ENCODE measurements around the gene NFIX. TPM values are rescaled to one million over a fixed set of nuclear protein-coding genes. Genes with fewer than 3 reads are reported as not detected.

Gene NFIX
- total and polyA plus RNA-seq, 12 donors: 1.3 to 72.8 (median 28.6) TPM

GRCh38 chr19:13043285-13043684 lies 48.0 kb downstream of the NFIX start:
- Histone ChIP-seq H3K4me3 (no peak overlapping the region), H3K27me3 (no peaks in the 10 kb centered on the region), H3K4me1 (replicated peaks in 1 of 2) (peaks cover 0 to 12% of the 10 kb centered on the region in 2 donors), H3K9me3 (replicated peaks in 1 of 3) (no peaks in the 10 kb centered on the region), H3K27ac (no peak overlapping the region), H3K36me3 (replicated peaks in 1 of 2) (no peaks in the 10 kb centered on the region)
- WGBS, 4 donors: 0 to 58% (median 25%) methylated on average over 1 to 5 of the region's 5 CpGs
- no peak for TF ChIP-seq POLR2A (IDR thresholded peaks at IDR 0.05)
- TF ChIP-seq, protein P1, sequence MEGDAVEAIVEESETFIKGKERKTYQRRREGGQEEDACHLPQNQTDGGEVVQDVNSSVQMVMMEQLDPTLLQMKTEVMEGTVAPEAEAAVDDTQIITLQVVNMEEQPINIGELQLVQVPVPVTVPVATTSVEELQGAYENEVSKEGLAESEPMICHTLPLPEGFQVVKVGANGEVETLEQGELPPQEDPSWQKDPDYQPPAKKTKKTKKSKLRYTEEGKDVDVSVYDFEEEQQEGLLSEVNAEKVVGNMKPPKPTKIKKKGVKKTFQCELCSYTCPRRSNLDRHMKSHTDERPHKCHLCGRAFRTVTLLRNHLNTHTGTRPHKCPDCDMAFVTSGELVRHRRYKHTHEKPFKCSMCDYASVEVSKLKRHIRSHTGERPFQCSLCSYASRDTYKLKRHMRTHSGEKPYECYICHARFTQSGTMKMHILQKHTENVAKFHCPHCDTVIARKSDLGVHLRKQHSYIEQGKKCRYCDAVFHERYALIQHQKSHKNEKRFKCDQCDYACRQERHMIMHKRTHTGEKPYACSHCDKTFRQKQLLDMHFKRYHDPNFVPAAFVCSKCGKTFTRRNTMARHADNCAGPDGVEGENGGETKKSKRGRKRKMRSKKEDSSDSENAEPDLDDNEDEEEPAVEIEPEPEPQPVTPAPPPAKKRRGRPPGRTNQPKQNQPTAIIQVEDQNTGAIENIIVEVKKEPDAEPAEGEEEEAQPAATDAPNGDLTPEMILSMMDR (IDR thresholded peaks at IDR 0.05): no peak
- DNase-seq: no peak
- intact Hi-C loops (cut with DNase I): no loop called here

GRCh38 chr19:13044231-13044836 lies 49.1 kb downstream of the NFIX start:
- WGBS, 4 donors: 76 to 84% (median 80%) methylated on average over 13 of the region's 13 CpGs
- no peaks in the 10 kb centered on the region for H3K27me3 ChIP-seq
- H3K36me3 ChIP-seq (replicated peaks in 1 of 2): no peaks in the 10 kb centered on the region
- H3K4me1 ChIP-seq (replicated peaks in 1 of 2): peaks cover 0 to 1% of the 10 kb centered on the region in 2 donors
- H3K9me3 ChIP-seq (replicated peaks in 1 of 3): no peaks in the 10 kb centered on the region
- no peak overlapping the region for H3K27ac ChIP-seq
- no peak for DNase-seq
- intact Hi-C loops (cut with DNase I): no loop called here
- TF ChIP-seq POLR2A (IDR thresholded peaks at IDR 0.05): no peak
- TF ChIP-seq, protein P1 (IDR thresholded peaks at IDR 0.05): no peak
- no peak overlapping the region for H3K4me3 ChIP-seq

DNA sequence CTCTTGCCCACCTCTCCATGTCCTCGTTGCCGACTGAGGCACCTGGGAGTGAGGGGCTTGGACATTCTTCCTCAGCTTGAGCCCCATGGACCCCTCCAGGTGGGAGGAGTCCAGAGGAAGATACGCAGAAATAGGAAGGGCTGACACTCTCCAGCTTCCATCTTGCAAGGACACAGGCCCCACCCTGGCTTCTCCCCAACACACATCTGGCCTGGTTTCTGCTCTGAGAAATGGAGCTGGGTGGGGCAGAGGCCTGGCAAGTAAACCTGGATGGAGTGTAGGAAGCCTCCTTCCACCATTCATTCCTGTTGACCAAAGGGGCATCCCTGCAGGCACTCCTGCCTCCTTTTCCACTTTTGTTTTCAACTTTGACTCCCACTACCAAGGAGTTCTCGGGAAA lies 50.5 kb downstream of the NFIX start:
- no peak for TF ChIP-seq POLR2A (IDR thresholded peaks at IDR 0.05)
- Histone ChIP-seq H3K4me3 (no peak overlapping the region), H3K27ac (no peak overlapping the region), H3K9me3 (replicated peaks in 1 of 3) (no peaks in the 10 kb centered on the region), H3K36me3 (replicated peaks in 1 of 2) (no peaks in the 10 kb centered on the region), H3K4me1 (replicated peaks in 1 of 2) (no peaks in the 10 kb centered on the region), H3K27me3 (no peaks in the 10 kb centered on the region)
- intact Hi-C loops (cut with DNase I): no loop called here
- DNase-seq: no peak
- 91 to 98% (median 92%) methylated on average over 4 of the region's 4 CpGs for WGBS, 4 donors

- peaks cover 0 to 14% of the 10 kb centered on the region in 2 donors for H3K4me1 ChIP-seq (replicated peaks in 1 of 2)
- intact Hi-C loops (cut with DNase I): no loop called here
- H3K27ac ChIP-seq: no peak overlapping the region
- no peaks in the 10 kb centered on the region for H3K27me3 ChIP-seq
- TF ChIP-seq POLR2A (IDR thresholded peaks at IDR 0.05): no peak
- TF ChIP-seq, protein P1 (IDR thresholded peaks at IDR 0.05): no peak
- H3K36me3 ChIP-seq (replicated peaks in 1 of 2): no peaks in the 10 kb centered on the region
- 87 to 98% (median 93%) methylated on average over 6 to 7 of the region's 7 CpGs for whole genome bisulfite sequencing, 4 donors
- no peak overlapping the region for H3K4me3 ChIP-seq
- no peak for DNase-seq
- no peaks in the 10 kb centered on the region for H3K9me3 ChIP-seq (replicated peaks in 1 of 3)
Measured at GRCh38 chr19:13047374-13047773, 52.1 kb downstream of the NFIX start.

DNA sequence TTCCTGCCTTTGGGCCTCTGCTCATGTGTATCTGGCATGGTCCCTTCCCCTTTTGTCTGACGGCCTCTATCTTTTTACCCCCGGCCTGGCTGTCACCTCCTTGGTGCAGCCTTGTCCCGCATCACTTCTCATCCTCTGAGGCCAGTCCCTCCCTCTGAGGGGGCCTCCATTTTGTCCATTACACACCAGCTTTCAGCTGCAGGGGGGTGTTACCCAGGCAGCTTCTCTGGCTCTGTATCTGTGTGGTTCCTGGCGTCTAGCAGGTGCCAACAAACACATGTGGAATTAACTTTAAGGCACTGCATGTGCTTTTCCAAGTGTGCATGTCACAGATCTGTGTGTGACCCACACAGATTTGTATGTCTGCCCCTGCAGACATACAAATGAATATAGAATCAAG lies 55.0 kb downstream of the NFIX start:
- peaks cover 0 to 31% of the 10 kb centered on the region in 2 donors for H3K4me1 ChIP-seq (replicated peaks in 1 of 2)
- 79 to 86% (median 81%) methylated on average over 4 of the region's 4 CpGs for WGBS, 4 donors
- no peaks in the 10 kb centered on the region for H3K9me3 ChIP-seq (replicated peaks in 1 of 3)
- intact Hi-C loops (cut with DNase I): no loop called here
- H3K27ac ChIP-seq: no peak overlapping the region
- H3K36me3 ChIP-seq (replicated peaks in 1 of 2): no peaks in the 10 kb centered on the region
- H3K4me3 ChIP-seq: no peak overlapping the region
- no peaks in the 10 kb centered on the region for H3K27me3 ChIP-seq
- TF ChIP-seq, protein P1 (IDR thresholded peaks at IDR 0.05): no peak
- TF ChIP-seq POLR2A (IDR thresholded peaks at IDR 0.05): no peak
- no peak for DNase-seq

Data from adrenal gland (tissue), 12 donors.